KBM-7 (cell line): Measurements from ENCODE around the gene LAMC2.
"Not testable (repeated sequence)": the region's sequence is repeated elsewhere in the genome, so short reads cannot be mapped to it uniquely, and the experiment has no call there.

Experiments
- DNase-seq: peaks from one replicate; pipeline ENCODE4 v3.0.0-alpha.2; 2015
- in situ Hi-C: fragments of 300-500 bp; cut with MboI; formaldehyde crosslinking; loops from 2 replicates; pipeline ENCODE4 v1.14.3; 2020; ENCODE audit warnings: low sequenced_read_pairs, low pct_unique_long_range_greater_than_20kb, mixed read lengths

The LAMC2 gene

DNA sequence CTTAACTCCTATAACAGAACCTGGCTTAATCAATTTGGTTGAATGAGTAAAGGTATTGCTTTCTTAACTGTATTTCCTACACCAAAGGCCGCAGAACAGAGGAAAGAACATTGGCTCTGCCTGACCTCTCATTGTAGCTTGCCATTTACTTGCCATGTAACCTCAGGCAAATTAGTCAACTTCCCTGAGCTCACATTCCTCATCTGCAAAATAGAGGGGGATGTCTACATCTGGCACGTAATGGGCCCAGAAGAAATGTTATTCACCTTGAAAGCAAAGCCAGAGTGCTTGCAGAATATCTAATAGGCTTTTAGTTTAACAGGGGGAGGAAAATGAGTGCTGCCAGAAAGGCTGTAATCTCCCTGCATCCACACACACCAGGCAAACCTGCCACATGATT is 44.3 kb downstream of the LAMC2 start:
- in situ Hi-C loops = loop anchor here (25.0 kb wide), 1 partner anchor 268 kb away; the partner anchor contains the start of gene SHCBP1L
- DNase-seq = no peak

DNA sequence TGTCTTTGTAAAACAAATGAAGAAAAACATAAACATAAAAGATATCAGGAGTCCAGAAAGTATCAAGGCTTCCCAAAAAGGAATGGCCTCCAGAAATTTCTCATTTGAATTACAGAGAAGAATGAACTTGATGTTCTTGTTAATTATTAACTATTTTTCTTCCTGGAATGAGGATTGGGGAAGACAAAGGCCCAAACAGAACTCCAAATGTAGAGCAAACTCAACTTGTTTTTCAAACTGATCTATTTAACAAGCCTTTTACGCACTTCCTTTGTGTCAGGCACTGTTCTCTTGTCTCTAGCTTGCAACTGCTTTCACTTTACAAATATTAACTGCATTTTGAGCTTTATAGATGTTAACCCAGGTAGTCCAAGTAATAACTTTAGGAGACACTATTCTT is 45.5 kb downstream of the LAMC2 start:
- in situ Hi-C loops = loop anchor here (25.0 kb wide), 1 partner anchor 269 kb away; the partner anchor contains the start of gene SHCBP1L
- no peak for DNase-seq

DNA sequence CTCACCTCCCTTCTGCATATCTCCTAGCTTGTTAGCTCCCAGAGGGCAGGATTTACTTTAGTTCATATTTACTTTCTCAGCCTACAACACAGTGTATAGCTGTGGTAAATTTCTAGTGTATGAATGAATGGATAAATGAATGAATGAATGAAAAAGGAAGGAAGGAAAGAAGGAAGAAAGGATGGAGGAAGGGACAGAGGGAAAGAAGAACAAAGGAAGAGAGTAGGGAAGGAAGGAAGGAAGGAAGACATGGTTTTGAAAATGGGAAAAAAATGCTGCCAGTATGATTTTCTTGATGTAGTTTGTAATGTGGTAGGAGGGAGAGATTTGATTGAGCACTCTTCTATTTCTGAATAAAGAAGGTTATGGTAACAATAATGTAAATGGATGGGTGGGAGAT is 47.0 kb downstream of the LAMC2 start:
- in situ Hi-C loops = loop anchor here (25.0 kb wide), 1 partner anchor 271 kb away; the partner anchor contains the start of gene SHCBP1L
- DNase-seq = no peak

DNA sequence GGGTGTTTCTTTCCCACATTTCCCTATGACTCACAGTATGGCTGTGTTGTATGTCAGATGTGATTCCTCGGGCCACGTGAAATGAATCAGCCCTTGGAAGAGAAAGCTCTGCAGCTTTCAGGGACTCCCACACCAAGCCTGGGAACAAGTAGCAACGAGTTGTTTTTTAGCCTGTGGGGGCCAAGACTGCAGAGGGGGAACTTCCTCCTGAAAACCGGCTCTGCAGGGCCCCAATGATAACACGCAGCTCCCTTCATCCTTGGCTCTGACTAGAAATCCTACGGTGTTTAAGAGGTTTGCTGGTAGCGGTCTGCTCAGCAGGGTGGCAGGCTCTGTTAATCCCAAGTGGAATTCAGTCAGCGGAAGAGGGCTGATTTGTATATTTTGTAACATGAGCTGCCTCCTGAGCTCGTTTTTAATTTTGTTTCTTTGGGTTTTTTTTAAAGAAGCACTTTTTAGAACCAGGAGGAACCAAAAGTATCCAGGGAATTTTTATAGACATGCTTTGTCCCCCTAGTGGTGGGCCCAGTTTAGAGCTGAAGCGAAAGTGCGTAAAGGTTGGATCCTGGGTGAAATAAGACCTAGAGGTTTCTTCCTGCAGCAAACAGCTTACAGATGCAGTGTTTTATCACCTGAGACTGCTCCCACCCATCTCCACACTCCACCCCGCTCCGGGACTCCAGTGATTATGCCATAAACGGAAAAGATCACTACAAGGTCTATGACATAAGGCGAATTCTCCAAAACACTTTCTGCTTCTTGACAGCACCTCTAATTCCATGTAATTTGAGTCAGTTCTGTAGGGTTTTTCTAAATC is 48.8 kb downstream of the LAMC2 start:
- in situ Hi-C loops = loop anchor here (25.0 kb wide), 1 partner anchor 273 kb away; the partner anchor contains the start of gene SHCBP1L
- DNase-seq = peak; percentile 7

DNA sequence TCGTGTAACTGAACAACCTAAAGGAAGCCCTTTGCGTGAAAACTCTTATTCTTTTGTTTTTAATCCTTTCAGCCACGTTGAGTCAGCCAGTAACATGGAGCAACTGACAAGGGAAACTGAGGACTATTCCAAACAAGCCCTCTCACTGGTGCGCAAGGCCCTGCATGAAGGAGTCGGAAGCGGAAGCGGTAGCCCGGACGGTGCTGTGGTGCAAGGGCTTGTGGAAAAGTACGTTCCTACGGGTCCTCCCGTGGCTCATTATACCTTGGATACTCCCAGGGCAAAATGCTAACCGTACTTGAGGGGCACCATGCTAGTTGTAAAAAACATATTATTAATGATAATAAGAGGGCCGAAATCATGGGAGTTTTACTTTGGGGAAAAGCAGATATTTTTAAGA is 49.4 kb downstream of the LAMC2 start:
- no peak for DNase-seq
- in situ Hi-C loops = loop anchor here (25.0 kb wide), 1 partner anchor 273 kb away; the partner anchor contains the start of gene SHCBP1L

DNA sequence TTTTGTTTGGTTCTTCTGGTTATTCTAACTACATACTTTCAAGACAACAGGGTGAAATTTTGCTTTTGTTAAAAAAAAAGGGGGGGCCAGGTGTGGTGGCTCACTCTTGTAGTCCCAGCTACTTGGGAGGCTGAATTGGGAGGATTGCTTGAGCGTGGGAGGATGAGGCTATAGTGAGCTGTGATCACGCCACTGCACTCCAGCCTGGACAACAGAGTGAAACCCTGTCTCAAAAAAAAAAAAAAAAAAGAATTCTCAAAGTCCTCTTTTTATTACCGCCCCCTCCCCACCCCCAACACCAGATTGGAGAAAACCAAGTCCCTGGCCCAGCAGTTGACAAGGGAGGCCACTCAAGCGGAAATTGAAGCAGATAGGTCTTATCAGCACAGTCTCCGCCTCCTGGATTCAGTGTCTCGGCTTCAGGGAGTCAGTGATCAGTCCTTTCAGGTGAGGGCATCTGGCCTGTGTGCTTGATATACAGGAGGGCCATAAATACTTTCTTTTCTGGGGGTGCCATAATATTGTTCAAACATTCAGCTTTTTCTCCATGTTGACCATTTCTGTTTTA is 50.2 kb downstream of the LAMC2 start:
- in situ Hi-C loops = loop anchor here (25.0 kb wide), 1 partner anchor 274 kb away; the partner anchor contains the start of gene SHCBP1L

DNA sequence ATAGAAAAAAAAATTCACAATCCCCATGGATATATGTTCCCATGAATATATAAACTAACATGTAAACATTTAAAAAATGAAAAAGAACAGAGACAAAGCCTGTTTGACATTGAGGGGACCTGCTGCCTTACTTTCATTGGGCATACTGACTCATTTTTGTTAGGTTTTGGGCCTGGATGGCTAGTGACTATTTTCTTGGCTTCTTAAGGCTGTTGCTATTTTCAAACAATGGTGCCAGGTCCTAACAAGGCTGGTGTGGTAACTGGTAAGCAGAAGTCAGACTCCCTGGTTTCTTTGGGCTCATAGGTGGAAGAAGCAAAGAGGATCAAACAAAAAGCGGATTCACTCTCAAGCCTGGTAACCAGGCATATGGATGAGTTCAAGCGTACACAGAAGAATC is 51.0 kb downstream of the LAMC2 start:
- in situ Hi-C loops = loop anchor here (25.0 kb wide), 1 partner anchor 275 kb away; the partner anchor contains the start of gene SHCBP1L
- DNase-seq = no peak

More for the DNA sequence above, 50.2 kb downstream of the LAMC2 start:
- no peak for DNase-seq

DNA sequence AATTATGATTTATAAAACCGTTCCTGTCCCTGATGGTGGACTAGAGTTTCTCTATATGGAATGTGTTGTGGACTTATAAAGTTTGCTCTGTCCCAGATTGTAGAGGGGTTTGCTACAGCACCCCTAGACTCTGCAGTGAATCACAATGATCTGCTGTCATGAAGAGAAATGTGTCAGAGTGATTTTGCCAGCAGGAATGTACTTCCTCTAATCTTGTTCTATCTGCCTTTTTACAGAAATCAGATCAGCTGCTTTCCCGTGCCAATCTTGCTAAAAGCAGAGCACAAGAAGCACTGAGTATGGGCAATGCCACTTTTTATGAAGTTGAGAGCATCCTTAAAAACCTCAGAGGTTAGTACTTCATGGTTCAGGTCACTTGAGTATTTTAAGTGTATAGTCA is 52.0 kb downstream of the LAMC2 start:
- in situ Hi-C loops = loop anchor here (25.0 kb wide), 1 partner anchor 276 kb away; the partner anchor contains the start of gene SHCBP1L
- no peak for DNase-seq

DNA sequence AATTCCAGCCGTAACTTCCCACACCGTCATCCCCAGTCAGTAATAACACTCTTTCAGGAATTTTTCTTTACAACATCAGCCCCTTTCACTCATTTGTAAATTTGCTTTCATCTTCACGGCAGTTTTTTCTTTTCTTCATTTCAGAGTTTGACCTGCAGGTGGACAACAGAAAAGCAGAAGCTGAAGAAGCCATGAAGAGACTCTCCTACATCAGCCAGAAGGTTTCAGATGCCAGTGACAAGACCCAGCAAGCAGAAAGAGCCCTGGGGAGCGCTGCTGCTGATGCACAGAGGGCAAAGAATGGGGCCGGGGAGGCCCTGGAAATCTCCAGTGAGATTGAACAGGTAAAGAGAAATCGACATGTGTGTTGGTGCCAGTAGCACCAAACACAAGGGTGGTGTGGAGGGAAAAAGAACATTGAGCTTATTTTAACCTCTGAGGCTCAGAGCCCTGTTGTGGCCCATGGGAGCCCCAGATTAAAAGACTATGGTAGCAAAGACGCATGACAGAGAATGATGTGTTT is 53.2 kb downstream of the LAMC2 start:
- in situ Hi-C loops = loop anchor here (25.0 kb wide), 1 partner anchor 277 kb away; the partner anchor contains the start of gene SHCBP1L
- no peak for DNase-seq

DNA sequence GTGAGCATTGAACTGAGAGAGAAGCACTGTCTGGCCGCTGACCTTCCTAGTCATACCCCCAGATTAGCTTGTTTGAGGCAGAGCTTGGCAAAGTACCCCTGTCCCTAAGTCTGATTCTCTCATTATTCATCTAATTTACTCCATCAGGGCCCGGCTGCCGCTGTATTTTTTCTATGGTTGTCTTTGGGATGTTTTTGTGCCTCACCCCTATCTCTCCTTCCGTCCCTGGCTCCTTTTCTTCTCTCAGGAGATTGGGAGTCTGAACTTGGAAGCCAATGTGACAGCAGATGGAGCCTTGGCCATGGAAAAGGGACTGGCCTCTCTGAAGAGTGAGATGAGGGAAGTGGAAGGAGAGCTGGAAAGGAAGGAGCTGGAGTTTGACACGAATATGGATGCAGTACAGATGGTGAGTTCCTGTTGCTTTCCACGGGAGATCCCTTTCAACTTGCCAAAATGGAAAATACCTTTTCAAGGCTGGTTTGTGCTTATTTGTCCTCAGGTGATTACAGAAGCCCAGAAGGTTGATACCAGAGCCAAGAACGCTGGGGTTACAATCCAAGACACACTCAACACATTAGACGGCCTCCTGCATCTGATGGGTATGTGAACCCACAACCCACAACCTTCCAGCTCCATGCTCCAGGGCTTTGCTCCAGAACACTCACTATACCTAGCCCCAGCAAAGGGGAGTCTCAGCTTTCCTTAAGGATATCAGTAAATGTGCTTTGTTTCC is 53.9 kb downstream of the LAMC2 start:
- DNase-seq = no peak
- in situ Hi-C loops = loop anchor here (25.0 kb wide), 1 partner anchor 278 kb away; the partner anchor contains the start of gene SHCBP1L

DNA sequence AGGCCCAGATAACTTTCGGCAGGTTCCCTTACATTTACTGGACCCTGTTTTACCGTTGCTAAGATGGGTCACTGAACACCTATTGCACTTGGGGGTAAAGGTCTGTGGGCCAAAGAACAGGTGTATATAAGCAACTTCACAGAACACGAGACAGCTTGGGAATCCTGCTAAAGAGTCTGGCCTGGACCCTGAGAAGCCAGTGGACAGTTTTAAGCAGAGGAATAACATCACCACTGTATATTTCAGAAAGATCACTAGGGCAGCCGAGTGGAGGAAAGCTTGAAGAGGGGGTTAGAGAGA is 54.4 kb downstream of the LAMC2 start:
- in situ Hi-C loops = loop anchor here (25.0 kb wide), 1 partner anchor 278 kb away; the partner anchor contains the start of gene SHCBP1L
- DNase-seq = no peak

DNA sequence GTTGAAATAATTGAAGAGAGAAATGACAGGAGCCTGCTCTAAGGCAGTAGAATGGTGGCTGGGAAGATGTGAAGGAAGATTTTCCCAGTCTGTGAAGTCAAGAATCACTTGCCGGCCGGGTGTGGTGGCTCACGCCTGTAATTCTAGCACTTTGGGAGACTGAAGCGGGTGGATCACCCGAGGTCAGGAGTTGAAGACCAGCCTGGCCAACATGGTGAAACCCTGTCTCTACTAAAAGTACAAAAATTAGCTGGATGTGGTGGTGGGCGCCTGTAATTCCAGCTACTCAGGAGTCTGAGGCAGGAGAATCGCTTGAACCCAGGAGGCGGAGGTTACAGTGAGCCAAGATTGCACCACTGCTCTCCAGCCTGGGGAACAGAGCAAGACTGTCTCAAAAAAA is 54.8 kb downstream of the LAMC2 start:
- in situ Hi-C loops = loop anchor here (25.0 kb wide), 1 partner anchor 279 kb away; the partner anchor contains the start of gene SHCBP1L
- not testable (repeated sequence) for DNase-seq

DNA sequence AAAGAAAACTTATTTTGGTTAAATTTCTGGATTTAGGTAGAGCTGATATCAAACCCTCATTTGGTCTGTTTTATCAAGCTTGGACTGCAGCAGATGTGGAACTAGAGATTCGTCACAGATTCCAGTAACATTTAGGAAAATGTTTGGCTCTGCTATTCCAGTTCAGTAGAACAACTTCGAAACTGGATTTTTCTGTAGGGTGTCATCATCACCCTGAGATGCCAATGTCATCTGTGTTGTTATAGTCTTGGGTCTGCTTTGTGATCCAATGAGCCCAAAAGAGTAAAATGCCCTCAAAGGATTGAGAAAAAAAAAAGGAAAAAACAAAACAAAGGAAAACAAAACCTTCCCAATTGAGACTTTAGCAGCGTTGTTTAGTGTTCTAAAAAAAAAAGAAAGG is 55.4 kb downstream of the LAMC2 start:
- DNase-seq = no peak
- in situ Hi-C loops = loop anchor here (25.0 kb wide), 1 partner anchor 279 kb away; the partner anchor contains the start of gene SHCBP1L

DNA sequence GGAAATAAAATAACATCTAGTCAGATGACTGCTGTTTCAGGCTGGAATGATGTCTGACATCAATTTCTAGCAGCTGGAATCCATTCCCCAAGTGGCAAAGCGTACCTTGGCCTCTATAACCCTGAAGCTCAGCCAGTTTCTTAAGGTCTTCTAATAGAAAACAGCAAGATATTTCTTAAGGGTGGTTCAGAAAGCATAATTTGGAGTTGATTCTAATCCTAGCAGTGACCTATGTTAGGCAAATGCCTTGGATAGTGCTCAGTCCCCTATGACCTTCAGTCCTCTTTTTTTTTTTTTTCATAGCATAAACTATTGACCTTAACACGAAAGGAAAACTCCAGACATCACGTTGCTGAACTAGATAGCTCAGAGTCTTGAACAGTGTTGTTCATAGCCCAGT is 56.5 kb downstream of the LAMC2 start:
- in situ Hi-C loops = loop anchor here (25.0 kb wide), 1 partner anchor 280 kb away; the partner anchor contains the start of gene SHCBP1L

DNA sequence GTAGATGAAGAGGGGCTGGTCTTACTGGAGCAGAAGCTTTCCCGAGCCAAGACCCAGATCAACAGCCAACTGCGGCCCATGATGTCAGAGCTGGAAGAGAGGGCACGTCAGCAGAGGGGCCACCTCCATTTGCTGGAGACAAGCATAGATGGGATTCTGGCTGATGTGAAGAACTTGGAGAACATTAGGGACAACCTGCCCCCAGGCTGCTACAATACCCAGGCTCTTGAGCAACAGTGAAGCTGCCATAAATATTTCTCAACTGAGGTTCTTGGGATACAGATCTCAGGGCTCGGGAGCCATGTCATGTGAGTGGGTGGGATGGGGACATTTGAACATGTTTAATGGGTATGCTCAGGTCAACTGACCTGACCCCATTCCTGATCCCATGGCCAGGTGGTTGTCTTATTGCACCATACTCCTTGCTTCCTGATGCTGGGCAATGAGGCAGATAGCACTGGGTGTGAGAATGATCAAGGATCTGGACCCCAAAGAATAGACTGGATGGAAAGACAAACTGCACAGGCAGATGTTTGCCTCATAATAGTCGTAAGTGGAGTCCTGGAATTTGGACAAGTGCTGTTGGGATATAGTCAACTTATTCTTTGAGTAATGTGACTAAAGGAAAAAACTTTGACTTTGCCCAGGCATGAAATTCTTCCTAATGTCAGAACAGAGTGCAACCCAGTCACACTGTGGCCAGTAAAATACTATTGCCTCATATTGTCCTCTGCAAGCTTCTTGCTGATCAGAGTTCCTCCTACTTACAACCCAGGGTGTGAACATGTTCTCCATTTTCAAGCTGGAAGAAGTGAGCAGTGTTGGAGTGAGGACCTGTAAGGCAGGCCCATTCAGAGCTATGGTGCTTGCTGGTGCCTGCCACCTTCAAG is 57.3 kb downstream of the LAMC2 start:
- DNase-seq = no peak
- in situ Hi-C loops = loop anchor here (25.0 kb wide), 1 partner anchor 281 kb away; the partner anchor contains the start of gene SHCBP1L

More for the DNA sequence above, 56.5 kb downstream of the LAMC2 start:
- DNase-seq = no peak

DNA sequence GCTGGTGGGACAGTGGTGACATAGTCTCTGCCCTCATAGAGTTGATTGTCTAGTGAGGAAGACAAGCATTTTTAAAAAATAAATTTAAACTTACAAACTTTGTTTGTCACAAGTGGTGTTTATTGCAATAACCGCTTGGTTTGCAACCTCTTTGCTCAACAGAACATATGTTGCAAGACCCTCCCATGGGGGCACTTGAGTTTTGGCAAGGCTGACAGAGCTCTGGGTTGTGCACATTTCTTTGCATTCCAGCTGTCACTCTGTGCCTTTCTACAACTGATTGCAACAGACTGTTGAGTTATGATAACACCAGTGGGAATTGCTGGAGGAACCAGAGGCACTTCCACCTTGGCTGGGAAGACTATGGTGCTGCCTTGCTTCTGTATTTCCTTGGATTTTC is 58.4 kb downstream of the LAMC2 start:
- no peak for DNase-seq
- in situ Hi-C loops = loop anchor here (25.0 kb wide), 1 partner anchor 282 kb away; the partner anchor contains the start of gene SHCBP1L

DNA sequence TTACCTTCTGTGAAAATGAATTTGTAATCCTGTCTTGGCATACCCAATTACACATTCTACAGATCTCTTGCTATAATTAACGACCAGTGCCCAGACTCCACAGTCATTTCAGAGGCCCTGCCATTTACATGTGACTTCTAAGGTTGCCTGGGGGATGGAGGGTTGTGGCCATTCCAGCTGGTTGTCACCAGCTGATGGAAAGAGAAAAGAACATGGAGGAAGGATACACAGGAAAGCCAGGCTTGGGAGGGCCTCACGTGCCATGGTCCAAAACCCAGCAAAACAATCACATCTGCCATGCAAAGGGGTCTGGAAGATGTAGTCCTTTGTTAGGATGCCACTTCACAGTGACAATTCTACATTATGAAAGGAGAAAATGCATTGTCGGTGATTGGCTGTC is 59.3 kb downstream of the LAMC2 start:
- no peak for DNase-seq
- in situ Hi-C loops = loop anchor here (25.0 kb wide), 1 partner anchor 283 kb away; the partner anchor contains the start of gene SHCBP1L

DNA sequence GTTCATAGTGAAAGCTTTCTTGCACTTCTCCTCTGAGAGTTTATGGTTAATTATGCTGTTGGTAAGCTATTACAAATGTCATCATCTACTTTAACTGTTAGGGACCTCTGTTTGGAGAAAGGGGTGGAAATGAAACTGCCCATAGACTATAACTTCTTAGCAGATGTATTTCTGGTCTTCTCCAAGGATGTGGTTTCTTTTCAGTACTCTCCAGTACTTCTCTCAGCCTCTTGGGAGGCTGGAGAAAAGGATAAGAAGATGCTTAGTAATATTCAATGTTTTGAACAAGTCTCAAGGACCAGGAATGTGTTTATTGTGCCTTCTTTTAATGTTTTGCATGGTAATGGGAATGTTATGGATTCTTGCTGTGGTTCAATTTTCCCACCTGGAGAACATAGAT is 60.4 kb downstream of the LAMC2 start:
- in situ Hi-C loops = loop anchor here (25.0 kb wide), 1 partner anchor 284 kb away; the partner anchor contains the start of gene SHCBP1L
- DNase-seq = no peak
